Activated CD8-positive, alpha-beta memory T cell treated with anti-CD3 and anti-CD28 coated beads for 24 hours (primary cell): ENCODE data around the gene OSBPL3.

ENCODE experiments used
- DNase-seq: peaks from one replicate; pipeline ENCODE4 v3.0.0-alpha.2; 2020

The OSBPL3 gene

DNA sequence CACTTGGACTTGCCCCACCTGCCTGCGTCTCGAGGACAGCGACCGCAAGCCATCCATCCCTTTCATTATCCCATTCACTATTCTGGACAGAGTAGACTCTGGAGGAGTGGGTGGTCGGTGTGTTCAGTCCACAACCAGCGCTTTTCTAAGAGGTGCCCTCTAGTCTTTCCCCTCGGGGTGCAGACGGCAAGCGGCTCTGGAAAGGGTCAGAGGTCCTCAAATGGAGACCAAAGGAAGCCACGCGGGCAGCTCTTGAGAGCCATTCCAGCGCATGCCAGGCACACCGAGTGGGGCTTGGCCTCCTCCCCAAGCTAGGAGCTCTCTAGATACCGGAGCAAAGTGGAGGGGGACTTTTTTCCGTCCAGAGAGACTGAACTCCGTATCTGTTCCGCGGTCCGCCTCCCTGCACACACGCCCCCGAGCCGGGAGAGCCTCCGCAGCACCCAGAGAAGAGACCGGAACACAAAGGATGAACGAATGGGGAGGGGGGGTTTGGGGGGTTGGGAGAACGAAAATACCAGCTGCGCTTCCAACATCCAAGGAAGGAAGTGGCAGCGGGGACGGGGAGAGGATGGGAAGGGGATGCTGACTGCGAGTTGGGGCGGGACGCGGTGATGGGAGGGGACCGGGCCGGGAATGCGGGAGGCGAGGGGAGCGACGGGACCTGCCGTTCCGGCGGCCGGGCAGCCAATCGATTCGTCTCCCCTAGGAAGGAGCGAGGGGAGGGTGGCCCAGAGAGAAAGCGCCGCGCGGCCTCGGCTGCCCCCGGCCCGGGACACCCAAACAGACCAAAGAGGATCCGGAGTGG lies 223.2 kb downstream of the OSBPL3 start:
- DNase-seq, result peak; percentile 73

GRCh38 chr7:24755541-24756407 lies 224.2 kb downstream of the OSBPL3 start:
- peak; percentile 59 for DNase-seq

DNA sequence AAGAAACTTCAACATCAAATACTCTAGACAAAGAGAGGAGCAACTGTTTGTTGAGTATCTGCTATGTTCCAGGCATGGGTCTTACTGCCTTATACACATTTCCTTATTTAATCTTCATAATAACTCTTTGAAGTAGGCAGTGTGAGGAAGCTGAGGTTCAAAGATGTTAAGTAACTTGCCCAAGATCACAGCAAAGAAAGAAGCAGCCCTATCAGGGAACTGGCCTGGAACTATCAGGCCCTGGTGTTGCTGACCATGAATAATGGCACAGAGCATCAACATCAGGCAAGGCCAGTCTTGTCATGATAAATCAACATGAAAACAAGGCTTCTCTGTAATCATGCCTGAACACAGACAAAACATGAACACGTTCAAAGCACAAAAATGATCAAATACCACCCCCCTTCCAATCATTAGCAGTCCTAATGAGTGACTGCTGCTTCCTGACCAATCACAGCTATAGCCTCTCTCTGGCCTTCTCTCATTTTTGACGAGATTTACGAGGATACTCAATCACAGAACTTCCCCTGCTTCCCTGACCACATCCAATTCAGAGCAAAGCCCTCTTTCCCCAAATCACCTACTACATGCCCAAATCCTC lies 225.0 kb downstream of the OSBPL3 start:
- DNase-seq, result no peak

DNA sequence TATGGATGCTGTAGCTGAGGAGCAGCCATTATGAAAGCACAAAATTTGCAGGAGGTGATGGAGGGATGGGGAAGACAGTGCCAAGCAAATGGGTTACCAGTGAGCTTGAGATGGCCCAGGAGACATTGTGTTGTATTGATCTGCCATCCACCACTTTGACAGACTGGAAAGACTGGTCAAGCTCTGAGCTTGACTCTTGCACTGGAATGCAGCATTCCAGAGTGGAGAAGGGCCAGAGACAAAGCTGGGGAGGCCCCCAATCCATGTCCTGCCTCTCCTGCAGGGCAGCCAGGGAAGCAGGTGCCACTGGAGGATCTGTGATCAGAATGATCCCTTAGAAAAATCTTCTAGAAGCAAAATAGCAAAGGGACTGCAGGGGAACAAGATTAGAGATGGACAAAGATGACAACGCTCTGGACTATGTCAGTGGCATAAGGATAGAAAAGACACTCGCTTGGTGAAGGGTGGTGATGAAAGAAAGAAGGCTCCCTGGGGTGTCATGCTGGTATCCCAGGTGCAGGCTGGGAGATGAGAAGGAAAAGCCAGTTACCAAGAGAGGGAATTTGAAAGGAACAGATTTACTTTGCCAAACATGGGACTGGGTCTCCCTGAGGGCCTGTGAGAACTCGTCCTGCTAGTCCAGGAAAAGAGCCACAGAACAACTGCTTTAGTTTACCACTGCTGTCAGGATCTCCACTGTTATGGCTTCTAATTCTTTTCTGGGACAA lies 227.7 kb downstream of the OSBPL3 start:
- no peak for DNase-seq

- DNase-seq, result no peak
Measured at GRCh38 chr7:24751484-24751883, 228.5 kb downstream of the OSBPL3 start.

DNA sequence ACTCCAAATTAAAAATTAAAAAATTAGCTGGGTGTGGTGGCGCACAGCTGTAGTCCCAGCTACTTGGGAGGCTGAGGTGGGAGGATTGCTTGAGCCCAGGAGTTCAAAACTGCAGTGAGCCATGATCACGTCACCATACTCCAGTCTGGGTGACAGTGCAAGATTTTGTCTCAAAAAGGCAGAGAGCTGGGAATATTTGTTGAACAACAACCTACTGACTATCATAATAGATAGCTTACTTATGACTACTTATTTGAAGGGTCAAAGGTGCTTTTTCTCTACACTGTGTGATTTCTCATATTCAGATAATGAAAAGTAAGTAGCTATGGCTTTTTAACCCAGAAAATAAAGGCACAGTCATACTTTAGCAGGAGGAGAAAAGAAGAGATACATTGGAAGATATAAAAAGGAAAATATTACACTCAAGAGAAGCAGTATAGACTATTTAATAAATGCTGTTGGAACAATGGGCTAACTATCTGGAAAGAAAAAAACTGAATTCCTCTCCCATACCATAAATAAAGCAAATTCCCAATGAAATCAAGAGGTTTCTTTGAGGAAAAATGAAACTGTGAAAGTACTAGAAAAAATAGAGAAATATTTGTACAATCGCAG lies 229.4 kb downstream of the OSBPL3 start:
- DNase-seq, result no peak

DNA sequence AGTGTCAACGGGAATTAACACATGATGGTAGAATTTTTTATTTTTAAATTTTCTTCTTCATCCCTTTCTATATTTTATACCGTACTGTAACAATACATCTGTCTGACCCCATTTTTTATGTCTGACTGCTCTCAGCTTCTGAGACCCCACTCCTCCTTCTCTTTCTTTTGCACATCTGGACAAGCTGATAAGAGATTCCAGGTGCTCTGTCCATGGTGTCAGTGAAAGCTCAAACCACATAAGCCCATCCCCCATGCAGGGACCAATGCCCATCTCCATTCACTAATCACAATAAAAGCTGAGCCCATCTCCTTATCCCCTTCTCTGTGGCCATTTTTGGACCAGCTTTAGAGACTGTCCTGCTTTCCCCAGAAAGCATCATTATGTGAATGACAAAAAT lies 231.5 kb downstream of the OSBPL3 start:
- DNase-seq, result no peak
